ENCODE measurements around the gene CDO1.
"Not testable (repeated sequence)": the region's sequence is repeated elsewhere in the genome, so short reads cannot be mapped to it uniquely, and the experiment has no call there.

CDO1 gene

DNA sequence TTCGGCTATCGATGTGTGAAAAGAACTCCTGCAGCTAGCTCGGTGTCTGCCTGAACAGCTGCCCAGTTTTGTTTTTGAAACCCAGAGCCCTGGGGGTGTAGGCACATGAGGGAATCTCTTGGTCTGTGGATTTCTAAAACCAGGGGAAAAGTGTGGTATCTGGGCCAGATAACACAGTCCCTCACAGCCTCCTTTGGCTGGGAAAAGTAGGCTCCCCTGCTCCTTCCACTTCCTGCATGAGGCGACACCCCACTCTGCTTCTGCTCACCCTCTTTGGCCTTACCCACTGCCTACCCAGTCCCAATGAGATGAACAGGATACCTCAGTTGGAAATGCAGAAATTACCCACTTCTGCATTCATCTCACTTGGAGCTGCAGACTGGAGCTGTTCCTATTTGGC, 9.5 kb upstream of the CDO1 start:
- DNase-seq, result no peak

DNA sequence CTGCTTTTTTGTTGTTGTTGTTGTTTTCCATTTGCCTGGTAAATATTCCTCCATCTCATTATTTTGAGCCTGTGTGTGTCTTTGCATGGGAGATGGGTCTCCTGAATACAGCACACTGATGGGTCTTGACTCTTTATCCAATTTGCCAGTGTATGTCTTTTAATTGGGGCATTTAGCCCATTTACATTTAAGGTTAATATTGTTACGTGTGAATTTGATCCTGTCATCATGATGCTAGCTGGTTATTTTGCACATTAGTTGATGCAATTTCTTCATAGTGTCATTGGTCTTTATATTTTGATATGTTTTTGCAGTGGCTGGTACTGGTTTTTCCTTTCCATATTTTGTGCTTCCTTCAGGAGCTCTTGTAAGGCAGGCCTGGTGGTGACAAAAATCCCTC, 8.5 kb upstream of the CDO1 start:
- not testable (repeated sequence) for DNase-seq

DNA sequence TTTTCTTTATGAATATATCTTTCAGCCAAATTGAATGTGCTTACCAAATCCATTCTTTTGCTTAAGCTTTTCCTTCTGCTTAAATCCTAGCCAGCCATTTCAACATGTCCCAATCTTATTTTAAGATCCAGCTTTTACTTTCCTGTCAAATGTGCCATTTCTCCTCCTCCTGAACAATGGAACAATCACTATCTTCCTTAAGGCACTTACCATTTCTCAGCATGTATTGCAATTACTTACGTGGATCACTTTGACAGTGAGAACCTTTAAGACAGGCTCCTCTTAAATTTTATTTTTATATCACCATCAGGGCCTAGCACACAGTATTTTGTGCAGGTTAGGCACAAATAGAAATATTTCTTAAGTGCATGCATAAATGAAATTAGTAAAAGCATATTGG, 4.4 kb upstream of the CDO1 start:
- no peak for DNase-seq

DNA sequence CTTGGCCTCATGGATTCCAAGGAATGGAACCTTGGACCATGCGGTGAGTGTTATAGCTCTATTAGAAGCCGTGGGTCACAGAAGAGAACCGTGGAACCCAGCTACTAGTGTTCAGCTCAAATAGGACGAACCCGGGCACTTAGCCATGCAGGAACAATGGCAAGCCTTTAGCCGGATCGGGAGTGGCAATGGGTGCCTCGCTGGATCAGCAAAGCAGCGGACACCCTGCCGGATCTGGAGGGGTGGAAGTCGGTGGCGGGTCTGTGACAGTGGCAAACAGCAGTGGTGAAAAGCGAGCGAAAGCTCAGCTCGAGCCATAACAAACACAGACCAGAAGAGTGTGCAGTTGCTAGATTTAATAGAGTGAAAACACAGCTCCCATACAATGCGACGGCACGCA, 2.4 kb upstream of the CDO1 start:
- no peak for DNase-seq

DNA sequence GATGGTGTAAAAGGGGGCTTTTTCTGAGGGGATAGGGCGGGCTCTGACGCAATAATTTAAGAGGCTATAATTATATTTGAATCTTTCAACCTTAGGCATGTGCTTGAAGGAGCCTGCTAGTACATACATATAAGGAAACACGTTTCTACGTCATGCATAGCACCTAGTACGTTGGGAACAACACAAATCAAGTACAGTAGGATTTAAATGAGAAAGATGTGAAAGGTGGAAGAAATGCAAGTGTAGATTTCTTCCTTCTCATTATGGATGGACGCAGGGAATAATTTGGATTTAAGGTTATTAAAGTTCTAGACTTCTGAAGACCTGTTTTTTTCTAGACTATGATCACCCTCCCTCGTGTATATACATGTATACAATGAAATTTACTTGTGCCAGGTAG, 927 bp upstream of the CDO1 start:
- no peak for DNase-seq

DNA sequence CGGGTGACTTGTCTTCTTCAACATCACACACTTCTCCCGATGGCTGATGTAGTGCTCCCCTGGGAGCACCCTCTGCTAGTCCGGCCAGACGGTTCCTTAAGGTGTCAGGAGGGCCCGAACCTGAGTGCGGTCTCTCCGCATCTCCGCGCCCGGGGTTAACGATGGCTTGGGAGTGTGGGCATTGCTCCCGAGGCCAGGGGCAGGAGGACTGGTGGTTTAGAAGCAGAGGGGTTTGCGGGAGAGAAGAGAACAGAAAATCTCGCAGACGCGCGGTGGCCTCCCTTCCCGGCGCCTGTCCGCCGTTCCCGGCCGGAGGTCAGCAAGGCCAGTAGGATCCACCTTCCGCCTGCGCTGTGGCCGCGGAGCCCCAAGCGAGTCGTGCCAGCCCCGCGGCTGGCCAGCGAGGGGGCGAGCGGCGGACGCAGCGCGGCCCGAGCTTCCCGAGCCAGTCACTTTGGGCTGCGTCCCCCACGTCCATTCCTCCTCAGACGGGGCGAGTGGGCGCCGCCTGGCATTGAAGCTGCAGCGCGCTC, 700 bp downstream of the CDO1 start:
- DNase-seq, result peak; percentile 68

DNA sequence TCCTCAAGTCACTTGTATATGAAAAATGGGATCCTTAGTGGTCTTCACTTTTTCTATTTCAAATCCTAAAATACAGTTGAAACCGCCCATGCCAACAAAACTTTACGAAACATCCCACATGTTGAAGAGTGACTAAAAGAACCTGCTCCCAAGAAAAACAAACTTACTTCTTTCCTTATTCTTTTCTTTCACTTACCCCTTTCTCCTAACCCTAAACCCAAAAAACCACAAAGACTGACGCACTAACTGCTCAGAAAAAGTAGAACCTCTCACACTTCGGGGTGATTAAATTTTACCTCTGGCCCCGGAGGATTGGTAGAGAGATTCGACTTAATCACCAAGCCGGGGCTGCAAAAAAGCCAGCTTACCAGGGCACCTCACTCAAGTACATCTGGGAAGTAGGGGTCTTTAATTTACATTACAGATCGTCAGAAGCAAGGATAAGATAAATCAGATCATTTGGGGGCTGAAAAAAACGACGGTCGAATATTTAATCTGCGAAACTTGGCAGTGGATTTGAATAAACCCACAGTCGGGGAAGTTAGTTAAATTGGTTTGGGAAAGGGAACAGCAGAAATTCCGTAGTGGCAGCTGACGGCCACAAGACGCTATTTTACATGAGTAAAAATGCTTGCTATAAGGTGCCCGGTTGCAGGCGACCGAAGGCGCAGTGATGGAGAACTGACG, 1.3 kb downstream of the CDO1 start:
- DNase-seq, result no peak

DNA sequence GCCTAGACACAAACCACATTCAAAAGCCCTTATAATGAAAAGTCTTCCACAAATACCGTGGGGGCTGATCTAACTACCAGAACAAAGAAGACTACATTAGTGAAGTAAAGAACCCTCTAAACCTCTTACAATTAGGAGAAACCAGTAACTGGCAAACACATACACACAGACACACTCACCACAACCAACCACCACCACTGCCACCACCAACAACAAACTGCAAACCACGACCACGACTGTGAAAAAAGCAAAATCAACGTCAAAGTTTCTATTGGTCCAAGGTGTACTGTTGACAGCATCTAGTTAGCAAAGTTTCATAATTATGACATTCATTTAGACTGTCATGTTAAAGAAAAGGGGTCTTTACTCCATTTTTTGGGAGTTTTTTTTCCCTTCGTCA, 2.7 kb downstream of the CDO1 start:
- no peak for DNase-seq

DNA sequence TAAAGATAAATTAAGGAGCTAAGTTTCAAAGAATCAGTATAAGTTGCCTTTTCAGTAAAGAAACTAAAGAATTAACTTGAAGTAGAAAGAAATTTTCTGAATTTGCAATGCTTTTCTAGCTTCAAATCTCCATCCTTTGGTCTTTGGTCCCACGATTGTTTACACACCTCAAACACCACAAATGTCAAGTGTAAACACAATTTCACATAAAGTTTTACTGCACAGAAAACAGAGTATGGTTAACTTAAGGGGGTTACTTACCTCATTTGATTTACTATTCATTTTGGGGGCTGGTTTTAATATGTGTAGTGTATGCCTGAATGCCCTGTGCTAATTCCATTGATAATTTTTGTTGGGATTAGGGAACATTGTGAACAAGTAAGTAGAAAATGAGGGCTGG, 4.1 kb downstream of the CDO1 start:
- DNase-seq, result no peak

DNA sequence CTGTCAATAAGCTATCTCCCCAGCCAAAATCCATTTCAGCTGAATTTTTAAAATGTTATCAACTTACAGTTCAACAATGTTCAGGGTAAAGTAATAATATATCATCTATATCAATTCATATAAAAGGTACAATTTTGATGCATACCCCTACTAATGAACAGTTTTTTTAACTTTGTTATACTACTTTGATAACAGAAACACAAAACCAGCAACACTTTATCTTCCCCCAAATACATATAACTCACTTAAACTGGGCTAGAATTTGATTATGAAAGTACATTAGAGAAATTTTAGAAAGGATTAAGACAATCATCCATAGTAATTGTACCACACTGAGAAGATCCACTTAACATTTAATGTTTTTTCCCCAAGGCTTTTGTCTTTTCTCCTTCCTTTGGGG, 5.1 kb downstream of the CDO1 start:
- DNase-seq, result no peak

DNA sequence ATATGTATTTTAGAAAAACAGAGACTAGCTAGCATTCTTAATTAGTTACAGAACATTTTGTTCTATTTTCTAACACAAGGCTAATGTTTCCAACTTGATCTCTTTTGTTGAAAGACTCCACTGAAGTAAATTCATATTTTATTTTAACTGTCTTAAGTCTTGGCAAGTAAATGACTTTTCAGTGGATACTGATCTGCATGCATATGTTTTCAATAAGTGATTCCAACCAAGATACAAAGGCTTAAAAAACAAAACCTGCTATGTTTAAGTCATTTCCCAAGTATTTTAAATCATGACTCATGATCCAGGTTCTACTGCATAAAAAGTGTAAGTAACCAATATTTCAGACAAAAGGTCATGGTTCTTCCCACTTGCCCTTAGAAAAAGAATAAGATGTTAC, 5.7 kb downstream of the CDO1 start:
- no peak for DNase-seq

DNA sequence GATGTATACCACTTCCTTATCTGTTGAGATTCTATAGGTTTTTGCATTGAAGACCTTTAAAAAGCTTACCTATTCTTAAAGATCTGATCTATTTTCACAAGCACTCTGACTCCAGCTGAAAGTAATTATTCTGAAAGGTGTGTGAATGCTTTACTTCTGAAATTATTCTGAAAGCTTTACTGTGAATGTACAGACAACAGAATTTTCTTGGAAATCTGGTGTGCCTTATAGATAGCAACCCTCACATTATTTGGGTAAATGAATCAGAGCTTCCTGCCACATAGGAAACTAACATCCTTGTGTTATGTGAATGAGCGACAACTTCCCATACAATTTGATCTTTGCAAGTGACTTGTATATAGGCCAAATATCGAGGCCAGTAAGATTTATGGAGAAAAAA, 6.5 kb downstream of the CDO1 start:
- no peak for DNase-seq

DNA sequence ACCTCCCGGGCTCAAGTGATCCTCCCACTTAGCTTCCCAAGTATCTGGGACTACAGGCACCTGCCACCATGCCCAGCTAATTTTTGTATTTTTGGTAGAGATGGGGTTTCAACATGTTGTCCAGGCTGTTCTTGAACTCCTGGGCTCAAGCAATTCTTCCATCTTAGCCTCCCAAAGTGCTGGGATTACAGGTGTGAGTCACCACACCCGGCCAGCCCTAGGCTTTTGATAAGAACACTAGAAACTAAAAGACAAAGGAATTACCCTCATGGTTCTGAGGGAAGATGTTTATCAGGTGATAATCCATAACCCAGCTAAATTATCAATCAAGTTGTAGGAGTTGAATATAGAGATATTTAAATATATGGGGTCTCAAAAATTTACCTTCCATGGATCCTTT, 8.4 kb downstream of the CDO1 start:
- DNase-seq, result not testable (repeated sequence)

DNA sequence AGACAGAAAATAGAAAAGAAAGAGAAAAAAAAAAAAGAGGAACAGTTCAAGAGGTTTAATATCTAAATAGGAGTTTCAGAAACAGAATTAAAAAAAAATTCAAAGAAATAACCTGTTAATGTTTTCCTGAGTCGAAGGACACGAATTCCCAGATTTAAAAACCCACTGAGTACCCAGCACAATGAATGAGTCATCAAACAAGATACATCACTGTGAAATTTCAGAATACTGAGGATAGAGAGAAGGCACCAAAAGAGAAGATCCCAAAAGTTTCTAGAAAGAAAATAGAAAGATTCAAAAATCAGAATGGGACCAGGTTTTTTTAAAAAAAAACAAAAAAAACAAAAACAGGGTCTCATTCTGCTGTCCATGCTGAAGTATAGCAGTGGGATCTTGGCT, 8.8 kb downstream of the CDO1 start:
- no peak for DNase-seq

DNA sequence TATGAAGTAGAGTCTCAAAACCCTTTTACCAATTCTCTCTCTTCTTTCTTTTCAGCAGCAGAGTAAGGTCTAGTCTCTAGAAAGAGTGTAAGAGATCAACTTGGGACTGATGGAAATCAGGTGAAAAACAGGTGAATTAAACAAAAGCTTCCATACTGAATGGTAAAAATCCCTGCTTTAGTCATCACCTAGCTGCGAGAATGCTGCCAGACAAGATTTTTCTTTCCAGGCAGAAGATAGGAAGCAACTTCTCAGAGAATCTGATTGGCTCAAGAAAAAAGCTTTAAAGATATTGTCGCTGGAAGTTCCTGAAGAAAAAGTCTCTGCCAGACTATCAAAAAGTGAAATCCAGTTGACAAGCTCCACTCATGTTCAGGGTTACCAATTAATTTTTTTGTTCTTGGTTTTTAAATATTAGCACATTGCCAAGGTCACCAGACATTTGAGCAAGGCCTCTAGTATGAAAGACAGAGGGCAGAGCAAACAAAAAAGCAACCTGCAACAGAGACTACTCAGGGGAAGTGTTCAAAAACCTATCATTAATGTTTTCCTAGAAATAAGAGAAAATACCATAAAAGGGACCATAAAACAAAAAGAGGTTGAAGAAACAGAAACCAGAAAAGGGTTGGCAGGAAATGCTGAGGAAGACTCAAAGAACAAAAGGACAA, 9.3 kb downstream of the CDO1 start:
- DNase-seq, result no peak

DNA sequence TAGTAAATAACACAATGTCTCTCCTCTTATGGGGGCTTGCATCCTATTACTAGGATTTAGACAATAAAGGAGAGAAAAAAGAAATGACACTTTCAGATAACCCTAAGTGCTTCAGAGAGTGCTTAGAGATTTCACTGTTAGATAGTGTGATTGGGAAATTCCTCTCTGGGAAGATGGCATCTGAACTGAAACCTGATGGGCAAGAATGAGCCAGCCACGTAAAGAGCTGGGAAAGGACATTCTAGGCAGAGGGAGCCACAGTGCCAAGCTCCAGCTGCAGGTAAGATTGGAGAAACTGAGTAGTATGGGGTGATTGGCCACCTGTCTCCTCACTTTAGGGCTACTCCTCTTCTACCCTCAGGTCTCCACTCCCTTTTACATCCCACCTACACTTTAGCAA, 14.5 kb downstream of the CDO1 start:
- DNase-seq, result peak; percentile 59

DNA sequence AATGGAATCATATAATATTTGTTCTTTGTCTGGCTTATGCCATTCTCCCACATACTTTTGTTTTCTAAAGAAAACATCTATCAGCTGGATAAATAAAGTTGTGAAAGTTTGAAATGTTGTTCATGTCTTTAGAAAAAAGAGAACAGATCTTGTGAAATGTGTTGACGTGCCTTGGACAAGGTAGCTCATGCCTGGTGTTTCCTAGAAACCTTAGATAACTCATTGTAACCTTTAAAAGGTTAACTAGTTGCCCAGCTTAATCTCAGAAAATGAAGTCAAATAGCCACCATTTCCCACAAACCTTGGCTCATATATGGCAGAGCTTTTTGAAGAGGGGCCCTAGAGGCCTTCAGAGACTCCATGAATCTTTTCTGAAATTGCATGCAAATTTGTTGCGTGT, 15.3 kb downstream of the CDO1 start:
- DNase-seq, result no peak

DNA sequence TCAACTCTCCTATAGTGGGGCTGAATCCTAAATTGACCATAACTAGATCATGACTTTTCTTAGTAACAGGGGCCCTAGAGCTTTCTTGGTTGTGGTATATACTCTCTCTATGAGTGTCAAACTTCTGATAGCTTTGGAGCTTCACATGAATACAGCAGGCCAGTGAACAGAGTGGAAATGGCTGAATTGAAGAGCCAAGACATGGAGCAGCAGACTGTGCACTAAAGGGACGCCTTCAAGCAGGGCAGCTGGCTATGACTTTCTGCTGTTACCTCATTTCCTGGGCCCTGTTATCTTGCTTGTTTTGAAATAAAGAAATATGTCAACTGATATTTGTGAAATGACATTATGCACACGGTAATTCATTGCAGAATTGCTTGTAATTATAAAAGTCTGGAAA, 16.4 kb downstream of the CDO1 start:
- no peak for DNase-seq

DNA sequence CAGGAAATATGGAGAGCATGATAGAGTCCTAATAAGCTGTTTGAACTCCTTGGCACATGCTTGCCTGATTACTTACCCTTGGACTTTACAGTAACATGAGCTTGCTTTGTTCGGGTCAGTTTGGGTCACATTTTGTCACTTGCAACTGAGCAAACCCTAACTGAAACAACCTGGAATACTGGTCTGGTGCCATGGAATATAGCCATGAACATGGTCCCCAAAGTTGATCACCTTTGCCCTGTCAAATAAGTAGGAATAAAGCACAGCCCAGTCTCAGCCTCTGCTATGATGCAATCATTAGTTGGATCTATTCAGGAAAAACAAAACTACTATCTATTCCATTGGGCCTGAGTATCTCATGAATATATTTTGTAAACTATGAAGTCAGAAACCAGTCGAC, 18.2 kb downstream of the CDO1 start:
- DNase-seq, result no peak

DNA sequence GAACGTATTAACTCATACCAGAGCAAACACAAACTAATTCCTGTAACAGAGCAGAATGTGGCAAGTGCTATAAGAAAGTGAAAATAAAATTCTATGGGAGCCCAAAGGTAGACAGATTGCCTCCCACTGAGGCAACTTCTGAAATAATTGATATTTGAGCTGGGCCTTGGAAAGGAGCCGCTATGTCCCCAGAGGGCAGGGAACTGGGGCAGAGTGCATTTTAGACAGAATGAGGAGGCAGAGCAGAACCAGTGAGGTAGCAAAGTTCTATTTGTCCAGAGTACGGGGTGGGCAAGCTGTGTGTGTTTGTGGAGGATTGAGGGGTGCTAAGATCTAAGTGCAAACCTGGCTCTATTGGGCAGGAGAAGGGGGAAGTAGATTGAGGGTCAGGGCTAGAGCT, 19.8 kb downstream of the CDO1 start:
- DNase-seq, result no peak

DNA sequence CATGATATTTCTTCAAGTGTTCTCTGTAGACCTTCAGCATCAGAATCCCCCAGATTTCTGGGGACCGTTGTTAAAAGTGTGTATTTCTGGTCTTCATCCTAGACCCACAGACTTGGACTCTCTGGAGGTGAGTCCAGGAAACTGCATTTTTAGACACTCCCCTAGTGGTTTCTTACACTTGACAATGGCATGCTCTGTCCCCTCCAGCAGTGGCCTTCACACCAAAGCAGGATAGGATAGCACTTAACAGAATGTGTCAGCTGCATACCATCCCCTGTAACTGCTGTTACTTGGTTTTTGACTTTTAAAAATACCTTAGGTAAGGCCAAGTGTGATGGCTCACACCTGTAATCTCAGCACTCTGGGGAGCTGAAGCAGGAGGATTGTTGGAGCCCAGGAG, 20.8 kb downstream of the CDO1 start:
- peak; percentile 65 for DNase-seq

DNA sequence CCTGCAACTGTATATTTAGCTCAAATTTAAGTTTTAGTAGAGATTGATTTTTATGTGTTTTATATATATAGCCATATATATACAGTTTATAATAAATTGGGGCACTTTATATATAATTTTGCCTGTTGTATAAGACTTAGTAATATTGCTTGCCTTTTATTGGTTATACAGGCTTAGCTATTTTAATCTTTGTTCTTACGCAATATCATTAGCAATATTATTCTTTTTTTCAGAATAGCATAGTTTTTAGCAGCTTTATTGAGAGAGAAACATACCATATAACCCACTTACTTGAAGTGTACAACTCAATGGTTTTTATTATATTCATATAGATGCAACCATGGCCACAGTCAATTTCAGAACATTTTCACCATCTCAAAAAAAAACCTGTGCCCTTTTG, 28.0 kb downstream of the CDO1 start:
- DNase-seq, result no peak

DNA sequence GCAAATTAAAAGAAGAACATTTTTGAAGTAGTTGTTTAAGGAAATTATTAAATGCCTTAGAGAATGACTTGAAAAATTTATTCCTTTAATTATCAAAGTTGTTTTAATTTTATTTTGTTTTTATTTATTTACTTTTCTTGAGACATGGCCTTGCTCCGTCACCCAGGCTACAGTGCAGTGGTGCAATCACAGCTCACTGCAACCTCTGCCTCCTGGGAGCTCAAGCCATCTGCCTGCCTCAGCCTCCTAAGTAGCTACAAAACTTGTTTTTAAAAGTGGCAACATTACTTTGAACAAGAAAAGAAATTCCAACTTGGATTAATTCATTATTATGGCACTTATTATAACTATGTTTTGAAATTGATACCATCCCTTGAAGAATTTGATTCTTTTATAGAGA, 29.0 kb downstream of the CDO1 start:
- DNase-seq, result no peak

DNA sequence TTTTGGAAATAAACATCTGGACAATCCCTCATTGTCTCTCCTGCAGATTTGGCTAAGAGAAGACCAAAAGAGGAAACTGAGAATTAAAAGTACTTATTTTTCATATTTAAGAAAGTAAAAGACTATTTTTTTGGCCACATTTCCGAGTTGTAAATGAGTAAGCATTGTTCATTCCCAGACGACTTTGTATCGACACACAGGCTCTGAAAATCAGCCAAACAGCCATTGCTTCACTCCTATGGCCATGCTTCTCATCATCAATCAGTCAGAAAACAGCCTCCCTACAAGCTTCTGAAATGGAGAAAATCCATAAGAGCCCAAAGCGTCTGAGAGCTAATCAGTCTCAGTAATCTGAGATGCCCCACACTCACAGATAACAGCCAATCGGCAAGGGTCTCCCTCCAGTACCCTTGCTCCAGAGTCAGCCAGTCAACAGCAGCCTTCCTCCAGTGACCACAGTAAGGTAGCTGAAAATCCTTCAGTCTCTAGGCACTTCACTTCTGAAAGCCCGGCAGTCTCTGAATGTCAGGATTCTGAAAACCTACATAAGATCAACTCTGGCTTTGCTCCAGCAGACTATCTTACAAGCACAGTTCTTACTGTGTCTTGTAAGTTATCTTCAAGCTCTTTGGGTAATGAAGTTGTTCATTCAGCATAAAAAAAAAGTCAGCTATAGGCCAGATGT, 30.9 kb downstream of the CDO1 start:
- DNase-seq, result peak; percentile 75

All from islet precursor cell (in vitro differentiated cells).